HCT116 (cell line): Measurements from ENCODE around the gene PTPRCAP. TPM values are rescaled to one million over a fixed set of nuclear protein-coding genes. Genes with fewer than 3 reads are reported as not detected.
"Not testable (repeated sequence)": the region's sequence is repeated elsewhere in the genome, so short reads cannot be mapped to it uniquely, and the experiment has no call there.

Experiments
- ATAC-seq: fragments of 200-7000 bp; cut with Tn5 transposase; 2 replicates; pipeline ENCODE4 v1.9.1; 2020; ENCODE audit warnings: mild to moderate bottlenecking, moderate library complexity
- BruUV-seq: library from RNA; stranded (reverse); fragments of 400-500 nt; replicated peaks from 2 replicates; lab custom pipeline; 2021; lab: Mats Ljungman, UMichigan
- CTCF ChIA-PET: fragments of 300-600 bp; sonication (Branson Sonifier 250); formaldehyde crosslinking; loops from one replicate; lab custom pipeline; 2021; ENCODE audit warnings: antibody characterized with exemption; lab: Charles Lee
- POLR2A ChIA-PET: fragments of 300-600, 350-600 bp; sonication (Branson Sonifier 250); formaldehyde crosslinking; loops from one replicate; lab custom pipeline; 2021; ENCODE audit warnings: antibody characterized with exemption; lab: Charles Lee
- RAD21 ChIA-PET, 2 experiments: fragments of 300-600 bp; sonication (Branson Sonifier 250); formaldehyde crosslinking; loops; one replicate each; lab custom pipeline; 2023; ENCODE audit warnings: low total read pairs in 2 of 2; ENCODE audit not compliant: uncharacterized antibody in 2 of 2, unreplicated experiment in 2 of 2, low non-redundant PET in 1 of 2; lab: Charles Lee
- DNase-seq: peaks from one replicate; pipeline ENCODE4 v3.0.0-alpha.2; 2010; ENCODE audit warnings: low read depth, low spot score
- H2AFZ ChIP-seq: fragments of 200-600 bp; shearing (Covaris generic), sonication (generic); 2 replicates; pipeline ENCODE4 v1.6.1; 2017; ENCODE audit warnings: low read depth, mixed run types, mixed read lengths, antibody characterized with exemption, low read length; ENCODE audit not compliant: poor library complexity, severe bottlenecking
- H3K27ac ChIP-seq: 2 replicates; pipeline ENCODE4 v1.5.1; 2012; ENCODE audit warnings: low read depth, low read length
- H3K27me3 ChIP-seq: fragments of 200-600 bp; sonication (generic); 2 replicates; pipeline ENCODE4 v1.6.1; 2016; ENCODE audit warnings: mixed run types, low read length, mixed read lengths; ENCODE audit not compliant: insufficient read depth
- H3K36me3 ChIP-seq, 2 experiments: fragments of 200-500 bp in 1 of 2; fragments of 200-600 bp in 1 of 2; sonication (Bioruptor generic) in 1 of 2; sonication (generic) in 1 of 2; 2 replicates each; pipeline versions ENCODE4 v1.5.1 to v1.6.1; 2014 to 2016; ENCODE audit warnings: low read length in 2 of 2, inconsistent platforms in 1 of 2, mixed read lengths in 1 of 2, mixed run types in 1 of 2; ENCODE audit not compliant: insufficient read depth in 2 of 2, control insufficient read depth in 1 of 2
- H3K4me1 ChIP-seq, 2 experiments: fragments of 200-600 bp in 1 of 2; sonication (generic) in 1 of 2; 2 replicates each; pipeline versions ENCODE4 v1.5.1 to v1.6.1; 2012 to 2017; ENCODE audit warnings: low read length in 2 of 2, inconsistent platforms in 1 of 2, mild to moderate bottlenecking in 1 of 2, mixed read lengths in 1 of 2, mixed run types in 1 of 2, moderate library complexity in 1 of 2; ENCODE audit not compliant: insufficient read depth in 2 of 2, control insufficient read depth in 1 of 2
- H3K4me2 ChIP-seq: fragments of 200-600 bp; sonication (generic); 2 replicates; pipeline ENCODE4 v1.6.1; 2017; ENCODE audit warnings: mixed run types, low read length, mixed read lengths
- H3K4me3 ChIP-seq, 2 experiments: fragments of 200-600 bp in 1 of 2; sonication (generic) in 1 of 2; replicated peaks in 1 of 2; 2 replicates each; pipeline ENCODE4 v1.5.1; 2011 to 2016; ENCODE audit warnings: low read length in 2 of 2, control low read depth in 1 of 2, low read depth in 1 of 2, mild to moderate bottlenecking in 1 of 2, mixed read lengths in 1 of 2, mixed run types in 1 of 2
- H3K79me2 ChIP-seq: fragments of 200-600 bp; sonication (generic); 2 replicates; pipeline ENCODE4 v1.6.1; 2017; ENCODE audit warnings: mild to moderate bottlenecking, mixed run types, low read length, moderate library complexity, mixed read lengths; ENCODE audit not compliant: insufficient read depth
- H3K9ac ChIP-seq: fragments of 200-600 bp; sonication (generic); 2 replicates; pipeline ENCODE4 v1.6.1; 2016; ENCODE audit warnings: low read length, mixed read lengths
- H3K9me2 ChIP-seq: fragments of 200-600 bp; sonication (generic), shearing (Covaris generic); 2 replicates; pipeline ENCODE4 v1.6.1; 2017; ENCODE audit warnings: mixed run types, mild to moderate bottlenecking, moderate library complexity; ENCODE audit not compliant: insufficient read depth
- H3K9me3 ChIP-seq, 2 experiments: fragments of 200-500 bp in 1 of 2; fragments of 200-600 bp in 1 of 2; sonication (Bioruptor generic) in 1 of 2; sonication (generic) in 1 of 2; 2 replicates each; pipeline ENCODE4 v1.6.1; 2014 to 2017; ENCODE audit warnings: low read length in 2 of 2, mixed read lengths in 2 of 2, inconsistent platforms in 1 of 2, low read depth in 1 of 2, mild to moderate bottlenecking in 1 of 2, mixed run types in 1 of 2, moderate library complexity in 1 of 2; ENCODE audit not compliant: control insufficient read depth in 1 of 2, insufficient read depth in 1 of 2
- H4K20me1 ChIP-seq: fragments of 200-600 bp; sonication (generic), shearing (Covaris generic); 2 replicates; pipeline ENCODE4 v1.6.1; 2017; ENCODE audit warnings: mixed run types, mild to moderate bottlenecking, moderate library complexity; ENCODE audit not compliant: insufficient read depth
- CEBPB ChIP-seq: IDR thresholded peaks from 2 replicates; pipeline ENCODE4 v1.6.1; 2012; ENCODE audit warnings: low read depth
- ELF1 ChIP-seq: IDR thresholded peaks from 2 replicates; pipeline ENCODE4 v1.6.1; 2012; ENCODE audit warnings: low read depth, borderline replicate concordance
- POLR2A ChIP-seq: IDR thresholded peaks from 2 replicates; pipeline ENCODE4 v1.7.0; 2011; ENCODE audit warnings: borderline replicate concordance; ENCODE audit not compliant: insufficient read depth, insufficient read length; ENCODE audit errors: extremely low read depth
- SP1 ChIP-seq: IDR thresholded peaks from 2 replicates; pipeline ENCODE4 v1.6.1; 2012; ENCODE audit warnings: low read depth
- YY1 ChIP-seq: IDR thresholded peaks from 2 replicates; pipeline ENCODE4 v1.6.1; 2011; ENCODE audit warnings: low read length, low read depth, moderate library complexity, mild to moderate bottlenecking; ENCODE audit not compliant: insufficient replicate concordance; ENCODE audit errors: extremely low read depth
- intact Hi-C: fragments of 100-400 bp; cut with micrococcal nuclease; formaldehyde crosslinking; loops from 2 replicates; pipeline ENCODE4 v1.10.0; 2022
- total RNA-seq: library from RNA; stranded (reverse); gene quantifications from one replicate; pipeline ENCODE4 v1.2.1, GENCODE V29; 2021; ENCODE audit not compliant: unreplicated experiment
- TF ChIP-seq, protein P1 (sequence below), 3 experiments: fragments of 200-600 bp in 1 of 3; sonication (generic) in 1 of 3; IDR thresholded peaks in 2 of 3; conservative IDR thresholded peaks in 1 of 3; 2 replicates each; pipeline ENCODE4 v1.5.1; 2012 to 2017; ENCODE audit warnings: low read depth in 2 of 3, low read length in 2 of 3, antibody characterized with exemption in 1 of 3, borderline replicate concordance in 1 of 3, control low read depth in 1 of 3, mild to moderate bottlenecking in 1 of 3, mixed read lengths in 1 of 3, mixed run types in 1 of 3, moderate library complexity in 1 of 3; ENCODE audit not compliant: insufficient read depth in 1 of 3
- TF ChIP-seq, protein P2 (sequence below): IDR thresholded peaks from 2 replicates; pipeline ENCODE4 v1.6.1; 2012

PTPRCAP gene
- total RNA-seq, 1 experiment from 2014 or later: 1.4 TPM

DNA sequence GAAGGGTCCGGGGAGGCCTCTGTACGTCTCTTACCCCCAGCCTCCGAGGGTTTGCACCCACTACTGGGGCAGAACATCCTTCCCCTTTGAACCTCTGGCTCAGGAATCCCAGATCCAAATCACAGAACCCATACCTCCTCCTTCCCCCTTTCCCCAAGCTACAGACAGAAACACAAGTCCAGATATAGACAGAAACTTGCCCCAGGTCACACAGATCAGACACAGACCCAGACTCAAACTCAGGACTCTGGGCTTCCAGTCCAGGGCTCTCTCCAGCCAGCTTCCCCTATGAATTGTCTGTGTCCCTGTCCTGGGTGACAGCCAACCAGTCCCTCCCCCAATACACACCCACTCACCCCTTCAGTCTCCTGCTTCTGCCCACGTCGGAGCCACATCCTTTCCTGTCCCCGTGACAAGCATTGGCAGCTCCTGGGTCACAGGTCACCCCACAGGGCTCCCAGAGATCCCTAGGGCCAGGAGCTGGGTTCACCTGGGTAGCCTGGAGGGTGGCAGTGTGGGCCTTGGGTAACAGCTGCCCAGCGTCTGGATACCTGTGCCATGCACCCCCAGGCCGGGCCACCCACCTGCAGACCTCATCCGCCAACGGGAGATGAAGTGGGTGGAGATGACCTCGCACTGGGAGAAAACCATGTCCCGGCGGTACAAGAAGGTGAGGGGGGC is 32.8 kb downstream of the PTPRCAP start:
- Histone ChIP-seq H3K4me1 (peaks cover 9 to 18% of the 10 kb centered on the region in 2 experiments), H3K27me3 (no peaks in the 10 kb centered on the region), H3K36me3 (no peaks in the 10 kb centered on the region), H3K27ac (no peak overlapping the region), H4K20me1 (no peaks in the 10 kb centered on the region), H3K9me2 (no peaks in the 10 kb centered on the region), H3K9ac (no peak overlapping the region), H3K79me2 (peaks cover 15% of the 10 kb centered on the region), H3K4me2 (no peak overlapping the region), H3K4me3 (no peak overlapping the region), H2AFZ (no peak overlapping the region), H3K9me3 (no peaks in the 10 kb centered on the region)
- intact Hi-C loops: no loop called here
- ChIA-PET CTCF (no interaction called here), RAD21 (no interaction called here), POLR2A (no interaction called here)
- no peak for TF ChIP-seq SP1
- no peak for TF ChIP-seq CEBPB
- no peak for TF ChIP-seq YY1
- no peak for TF ChIP-seq ELF1
- TF ChIP-seq POLR2A: no peak
- TF ChIP-seq, protein P1, sequence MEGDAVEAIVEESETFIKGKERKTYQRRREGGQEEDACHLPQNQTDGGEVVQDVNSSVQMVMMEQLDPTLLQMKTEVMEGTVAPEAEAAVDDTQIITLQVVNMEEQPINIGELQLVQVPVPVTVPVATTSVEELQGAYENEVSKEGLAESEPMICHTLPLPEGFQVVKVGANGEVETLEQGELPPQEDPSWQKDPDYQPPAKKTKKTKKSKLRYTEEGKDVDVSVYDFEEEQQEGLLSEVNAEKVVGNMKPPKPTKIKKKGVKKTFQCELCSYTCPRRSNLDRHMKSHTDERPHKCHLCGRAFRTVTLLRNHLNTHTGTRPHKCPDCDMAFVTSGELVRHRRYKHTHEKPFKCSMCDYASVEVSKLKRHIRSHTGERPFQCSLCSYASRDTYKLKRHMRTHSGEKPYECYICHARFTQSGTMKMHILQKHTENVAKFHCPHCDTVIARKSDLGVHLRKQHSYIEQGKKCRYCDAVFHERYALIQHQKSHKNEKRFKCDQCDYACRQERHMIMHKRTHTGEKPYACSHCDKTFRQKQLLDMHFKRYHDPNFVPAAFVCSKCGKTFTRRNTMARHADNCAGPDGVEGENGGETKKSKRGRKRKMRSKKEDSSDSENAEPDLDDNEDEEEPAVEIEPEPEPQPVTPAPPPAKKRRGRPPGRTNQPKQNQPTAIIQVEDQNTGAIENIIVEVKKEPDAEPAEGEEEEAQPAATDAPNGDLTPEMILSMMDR (IDR thresholded peaks at IDR 0.05 in 2 of 3, conservative IDR thresholded peaks at IDR 0.05 in 1 of 3; ENCODE audit: borderline replicate concordance in 1 of 3, insufficient read depth in 1 of 3, low read depth in 2 of 3, low read length in 2 of 3): no peak
- TF ChIP-seq, protein P2, sequence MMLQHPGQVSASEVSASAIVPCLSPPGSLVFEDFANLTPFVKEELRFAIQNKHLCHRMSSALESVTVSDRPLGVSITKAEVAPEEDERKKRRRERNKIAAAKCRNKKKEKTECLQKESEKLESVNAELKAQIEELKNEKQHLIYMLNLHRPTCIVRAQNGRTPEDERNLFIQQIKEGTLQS: no peak
- DNase-seq (no peak), ATAC-seq (no peak)
- no TSS peak for BruUV-seq

DNA sequence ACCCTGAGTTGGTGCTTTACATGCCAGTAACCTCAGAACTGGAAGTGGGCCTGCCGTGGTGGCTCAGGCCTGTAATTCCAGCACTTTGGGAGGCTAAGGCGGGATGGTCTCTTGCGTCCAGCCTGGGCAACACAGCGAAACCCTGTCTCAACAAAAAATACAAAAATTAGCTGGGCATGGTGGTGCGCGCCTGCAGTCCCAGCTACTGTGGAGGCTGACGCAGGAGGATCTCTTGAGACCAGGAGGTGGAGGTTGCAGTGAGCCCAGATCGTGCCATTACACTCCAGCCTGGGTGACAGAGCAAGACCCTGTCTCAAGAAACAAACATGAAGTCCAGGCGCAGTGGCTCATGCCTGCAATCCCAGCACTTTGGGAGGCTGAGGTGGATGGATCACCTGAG is 34.4 kb downstream of the PTPRCAP start:
- CTCF ChIA-PET: interaction anchor here (2.0 kb wide), 1 partner anchor 51 kb away, joined by 9 read pairs; the partner anchor contains the start of gene POLD4
- intact Hi-C loops: loop anchor here (2.0 kb wide), 1 partner anchor 66 kb away; the partner anchor contains the start of gene TMEM134

DNA sequence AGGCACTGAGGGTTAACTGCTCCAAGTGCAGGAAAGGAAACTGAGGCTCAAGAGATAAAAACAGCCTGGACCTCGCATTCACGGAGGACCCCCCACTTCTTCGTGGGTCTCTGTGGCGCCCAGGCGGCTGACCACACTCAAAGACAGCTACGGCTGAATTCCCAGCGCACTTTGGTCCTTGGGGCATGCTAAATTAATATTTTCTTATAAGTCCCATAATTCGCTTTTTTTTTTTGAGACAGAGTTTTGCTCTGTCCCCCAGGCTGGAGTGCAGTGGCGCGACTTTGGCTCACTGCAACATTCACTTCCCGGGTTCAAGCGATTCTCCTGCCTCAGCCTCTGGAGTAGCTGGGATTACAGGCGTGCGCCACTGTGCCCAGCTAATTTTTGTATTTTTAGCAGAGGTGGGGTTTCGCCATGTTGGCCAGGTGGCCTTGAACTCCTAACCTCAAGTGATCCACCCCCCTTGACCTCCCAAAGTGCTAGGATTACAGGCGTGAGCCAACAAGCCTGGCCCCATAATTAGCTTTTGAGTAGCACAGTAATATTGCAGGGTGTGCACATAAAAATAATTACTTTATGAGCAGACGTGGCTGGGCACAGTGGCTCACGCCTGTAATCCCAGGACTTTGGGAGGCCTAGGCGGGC is 35.2 kb downstream of the PTPRCAP start:
- DNase-seq, H4K20me1 ChIP-seq, H2AFZ ChIP-seq, H3K9me3 ChIP-seq, ATAC-seq, H3K9me2 ChIP-seq, H3K27me3 ChIP-seq: not testable (repeated sequence)
- peaks cover 24% of the 10 kb centered on the region for H3K79me2 ChIP-seq
- CTCF ChIA-PET: interaction anchor here (0.6 to 2.1 kb wide), 19 partner anchors 10 to 553 kb away, joined by 3 to 17 read pairs (median 5); partner anchors contain the start of genes AIP, NUDT8, PITPNM1 and POLD4
- peak overlapping the region; percentile 55 for H3K9ac ChIP-seq
- POLR2A ChIA-PET: interaction anchor here (0.5 to 1.8 kb wide), 5 partner anchors 10 to 80 kb away, joined by 3 to 8 read pairs (median 5); partner anchors contain the start of genes POLD4 and RAD9A
- intact Hi-C loops: loop anchor here (1.0 to 2.0 kb wide), 2 partner anchors 45 to 66 kb away; partner anchors contain the start of gene TMEM134
- peaks cover 9 to 21% of the 10 kb centered on the region in 2 experiments; a peak in 3 of 4 replicates for H3K36me3 ChIP-seq
- H3K4me3 ChIP-seq: peak overlapping the region; percentile 23 to 48
- peak overlapping the region; percentile 89 for H3K4me2 ChIP-seq
- BruUV-seq: TSS peak; percentile 95
- peak overlapping the region; percentile 69 for H3K27ac ChIP-seq
- RAD21 ChIA-PET: interaction anchor here (1.0 to 1.7 kb wide), 4 partner anchors 13 to 81 kb away, joined by 4 to 6 read pairs (median 4); partner anchors contain the start of genes AIP (in 1 of the 2) and TMEM134 (in 1 of the 2)
- H3K4me1 ChIP-seq: peaks cover 9 to 18% of the 10 kb centered on the region in 2 experiments

More for the DNA sequence above, 34.4 kb downstream of the PTPRCAP start:
- H3K27ac ChIP-seq, H3K9me2 ChIP-seq, DNase-seq, RAD21 ChIA-PET, H3K4me3 ChIP-seq, BruUV-seq, H4K20me1 ChIP-seq, H3K9ac ChIP-seq, H2AFZ ChIP-seq, POLR2A ChIA-PET, H3K27me3 ChIP-seq, ATAC-seq, H3K4me2 ChIP-seq, H3K9me3 ChIP-seq: not testable (repeated sequence)
- Histone ChIP-seq H3K36me3 (peaks cover 2 to 13% of the 10 kb centered on the region in 2 experiments; a peak in 3 of 4 replicates), H3K79me2 (peaks cover 24% of the 10 kb centered on the region), H3K4me1 (peaks cover 9 to 18% of the 10 kb centered on the region in 2 experiments)
